ENCODE data around the gene SMAGP.

Gene SMAGP

DNA sequence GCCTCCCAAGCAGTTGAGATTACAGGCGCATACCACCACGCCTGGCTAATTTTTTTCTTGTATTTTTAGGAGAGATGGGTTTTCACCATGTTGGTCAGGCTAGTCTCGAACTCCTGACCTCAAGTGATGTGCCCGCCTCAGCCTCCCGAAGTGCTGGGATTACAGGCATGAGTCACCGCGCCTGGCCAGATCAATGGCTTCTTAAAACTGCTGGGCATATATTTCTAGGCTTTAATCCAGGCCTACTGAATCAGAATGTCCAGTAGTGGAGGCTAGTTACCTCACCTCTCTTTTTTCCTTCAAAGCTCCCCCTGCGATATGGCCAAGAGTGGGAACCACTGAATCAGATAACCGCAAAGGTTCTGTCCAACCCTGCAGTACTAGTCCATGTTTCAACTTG is 69.4 kb downstream of the SMAGP start:
- ATAC-seq (ENCODE audit: low read depth) (no peak), DNase-seq (ENCODE audit: low spot score) (no peak)
- no peaks in the 10 kb centered on the region for H3K36me3 ChIP-seq (ENCODE audit: low read depth)
- no peaks in the 10 kb centered on the region for H3K27me3 ChIP-seq (ENCODE audit: insufficient read depth, poor library complexity, severe bottlenecking)
- TF ChIP-seq, protein P1, sequence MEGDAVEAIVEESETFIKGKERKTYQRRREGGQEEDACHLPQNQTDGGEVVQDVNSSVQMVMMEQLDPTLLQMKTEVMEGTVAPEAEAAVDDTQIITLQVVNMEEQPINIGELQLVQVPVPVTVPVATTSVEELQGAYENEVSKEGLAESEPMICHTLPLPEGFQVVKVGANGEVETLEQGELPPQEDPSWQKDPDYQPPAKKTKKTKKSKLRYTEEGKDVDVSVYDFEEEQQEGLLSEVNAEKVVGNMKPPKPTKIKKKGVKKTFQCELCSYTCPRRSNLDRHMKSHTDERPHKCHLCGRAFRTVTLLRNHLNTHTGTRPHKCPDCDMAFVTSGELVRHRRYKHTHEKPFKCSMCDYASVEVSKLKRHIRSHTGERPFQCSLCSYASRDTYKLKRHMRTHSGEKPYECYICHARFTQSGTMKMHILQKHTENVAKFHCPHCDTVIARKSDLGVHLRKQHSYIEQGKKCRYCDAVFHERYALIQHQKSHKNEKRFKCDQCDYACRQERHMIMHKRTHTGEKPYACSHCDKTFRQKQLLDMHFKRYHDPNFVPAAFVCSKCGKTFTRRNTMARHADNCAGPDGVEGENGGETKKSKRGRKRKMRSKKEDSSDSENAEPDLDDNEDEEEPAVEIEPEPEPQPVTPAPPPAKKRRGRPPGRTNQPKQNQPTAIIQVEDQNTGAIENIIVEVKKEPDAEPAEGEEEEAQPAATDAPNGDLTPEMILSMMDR (IDR thresholded peaks at IDR 0.05; ENCODE audit: poor library complexity, severe bottlenecking): no peak
- no peak overlapping the region for H3K27ac ChIP-seq (ENCODE audit: poor library complexity, severe bottlenecking)
- H3K4me1 ChIP-seq (ENCODE audit: insufficient read depth, poor library complexity, severe bottlenecking): no peaks in the 10 kb centered on the region
- H3K9me3 ChIP-seq (ENCODE audit: severe bottlenecking): no peaks in the 10 kb centered on the region
- H3K4me3 ChIP-seq (ENCODE audit: severe bottlenecking): no peak overlapping the region

- ATAC-seq (ENCODE audit: low read depth): no peak
Observed at GRCh38 chr12:51200156-51200555, 70.1 kb downstream of the SMAGP start.

GRCh38 chr12:51199366-51199945 is 70.8 kb downstream of the SMAGP start:
- ATAC-seq (ENCODE audit: low read depth) (no peak), DNase-seq (ENCODE audit: low spot score) (no peak)
- no peaks in the 10 kb centered on the region for H3K27me3 ChIP-seq (ENCODE audit: insufficient read depth, poor library complexity, severe bottlenecking)
- no peaks in the 10 kb centered on the region for H3K9me3 ChIP-seq (ENCODE audit: severe bottlenecking)
- no peak overlapping the region for H3K27ac ChIP-seq (ENCODE audit: poor library complexity, severe bottlenecking)
- H3K4me1 ChIP-seq (ENCODE audit: insufficient read depth, poor library complexity, severe bottlenecking): no peaks in the 10 kb centered on the region
- no peak overlapping the region for H3K4me3 ChIP-seq (ENCODE audit: severe bottlenecking)
- TF ChIP-seq, protein P1 (IDR thresholded peaks at IDR 0.05; ENCODE audit: poor library complexity, severe bottlenecking): no peak
- H3K36me3 ChIP-seq (ENCODE audit: low read depth): no peaks in the 10 kb centered on the region

More at GRCh38 chr12:51200156-51200555, 70.1 kb downstream of the SMAGP start:
- no peaks in the 10 kb centered on the region for H3K4me1 ChIP-seq (ENCODE audit: insufficient read depth, poor library complexity, severe bottlenecking)
- H3K27me3 ChIP-seq (ENCODE audit: insufficient read depth, poor library complexity, severe bottlenecking): no peaks in the 10 kb centered on the region
- H3K4me3 ChIP-seq (ENCODE audit: severe bottlenecking): no peak overlapping the region
- no peaks in the 10 kb centered on the region for H3K36me3 ChIP-seq (ENCODE audit: low read depth)
- H3K27ac ChIP-seq (ENCODE audit: poor library complexity, severe bottlenecking): no peak overlapping the region
- DNase-seq (ENCODE audit: low spot score): no peak
- no peaks in the 10 kb centered on the region for H3K9me3 ChIP-seq (ENCODE audit: severe bottlenecking)
- TF ChIP-seq, protein P1 (IDR thresholded peaks at IDR 0.05; ENCODE audit: poor library complexity, severe bottlenecking): no peak

DNA sequence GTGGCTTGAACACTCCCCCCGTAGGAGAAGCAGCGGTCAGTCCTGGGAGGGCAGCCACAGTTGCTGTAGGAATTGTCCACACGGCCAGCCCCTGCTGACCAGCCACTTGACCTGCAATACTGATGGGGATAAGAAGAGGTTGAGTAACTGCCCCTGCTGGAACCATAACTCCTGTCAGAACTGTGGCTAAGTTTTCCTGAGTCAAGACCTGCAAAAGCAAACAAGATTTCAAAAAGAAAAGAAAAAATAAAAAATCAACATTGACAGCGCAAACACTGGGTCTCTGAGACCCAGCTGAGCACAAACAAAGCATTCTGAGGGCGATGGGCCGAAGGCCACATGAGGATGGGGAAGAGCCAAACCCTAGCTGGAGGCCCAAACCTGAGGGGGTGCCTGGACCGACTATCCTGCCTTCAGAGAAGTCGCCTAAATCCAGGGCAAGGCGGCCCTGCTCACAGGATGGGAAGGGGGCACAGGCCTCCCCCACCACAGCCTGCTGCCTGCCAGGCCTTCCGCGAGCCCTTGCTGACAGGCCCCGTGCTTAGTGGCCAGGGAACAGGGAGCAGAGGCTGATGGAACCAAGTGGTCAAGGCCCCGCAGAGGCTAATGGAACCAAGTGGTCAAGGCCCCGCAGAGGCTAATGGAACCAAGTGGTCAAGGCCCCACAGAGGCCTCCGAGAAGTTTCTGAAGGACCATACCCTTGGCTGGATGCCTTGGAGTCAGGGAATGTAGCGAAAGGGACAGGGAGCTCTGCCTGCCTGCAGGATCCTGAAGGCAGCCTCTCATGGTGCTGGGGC is 71.4 kb downstream of the SMAGP start:
- H3K4me1 ChIP-seq (ENCODE audit: insufficient read depth, poor library complexity, severe bottlenecking): no peaks in the 10 kb centered on the region
- no peak overlapping the region for H3K27ac ChIP-seq (ENCODE audit: poor library complexity, severe bottlenecking)
- H3K36me3 ChIP-seq (ENCODE audit: low read depth): no peaks in the 10 kb centered on the region
- ATAC-seq (ENCODE audit: low read depth) (no peak), DNase-seq (ENCODE audit: low spot score) (no peak)
- TF ChIP-seq, protein P1 (IDR thresholded peaks at IDR 0.05; ENCODE audit: poor library complexity, severe bottlenecking): no peak
- H3K27me3 ChIP-seq (ENCODE audit: insufficient read depth, poor library complexity, severe bottlenecking): no peaks in the 10 kb centered on the region
- H3K9me3 ChIP-seq (ENCODE audit: severe bottlenecking): no peaks in the 10 kb centered on the region
- no peak overlapping the region for H3K4me3 ChIP-seq (ENCODE audit: severe bottlenecking)
